Measurements from ENCODE around the gene BRD8.
A peak's percentile ranks its signal among the peaks of the same experiment; 100 is the strongest.
"Not testable (repeated sequence)": the region's sequence is repeated elsewhere in the genome, so short reads cannot be mapped to it uniquely, and the experiment has no call there.

The BRD8 gene

DNA sequence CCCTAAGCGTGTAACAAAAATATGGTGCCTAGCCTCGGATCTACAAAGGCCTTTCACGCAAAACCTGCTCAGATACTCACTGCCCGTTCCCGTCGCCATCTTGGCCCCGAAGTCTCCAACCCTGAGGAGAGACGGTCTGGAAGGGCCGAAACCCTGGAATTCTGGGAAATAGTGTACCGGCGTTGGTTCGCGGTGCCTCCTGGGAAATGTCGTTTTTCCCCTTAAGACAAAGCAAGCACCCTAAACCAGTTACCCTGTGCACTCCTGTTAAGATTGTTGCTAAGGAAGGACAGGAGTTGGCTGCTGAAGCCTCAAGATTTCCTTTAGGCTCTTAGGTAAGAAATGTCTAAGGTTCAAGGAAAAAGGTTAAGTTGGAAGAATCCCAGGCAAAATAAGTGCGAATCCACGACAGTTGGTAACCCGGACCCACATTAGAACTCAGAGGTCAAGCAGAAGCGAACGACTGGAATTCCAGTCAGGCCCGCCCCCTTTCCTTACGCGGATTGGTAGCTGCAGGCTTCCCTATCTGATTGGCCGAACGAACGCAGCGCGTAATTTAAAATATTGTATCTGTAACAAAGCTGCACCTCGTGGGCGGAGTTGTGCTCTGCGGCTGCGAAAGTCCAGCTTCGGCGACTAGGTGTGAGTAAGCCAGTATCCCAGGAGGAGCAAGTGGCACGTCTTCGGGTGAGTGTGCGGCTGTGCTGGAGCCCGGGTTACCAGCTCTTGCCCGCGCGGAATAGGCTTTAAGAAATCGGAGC lies at the start of gene BRD8, which contains the start of gene KIF20A:
Gene BRD8 (minus strand): TSS at position 115 of the 761 bp plus-strand sequence. CDS start 16 bp downstream, at position 99.
Gene KIF20A (plus strand): TSS at position 597 of the 761 bp plus-strand sequence. CDS start 569 bp downstream, outside the sequence.
- DNase-seq: peak; percentile 93 to 94

DNA sequence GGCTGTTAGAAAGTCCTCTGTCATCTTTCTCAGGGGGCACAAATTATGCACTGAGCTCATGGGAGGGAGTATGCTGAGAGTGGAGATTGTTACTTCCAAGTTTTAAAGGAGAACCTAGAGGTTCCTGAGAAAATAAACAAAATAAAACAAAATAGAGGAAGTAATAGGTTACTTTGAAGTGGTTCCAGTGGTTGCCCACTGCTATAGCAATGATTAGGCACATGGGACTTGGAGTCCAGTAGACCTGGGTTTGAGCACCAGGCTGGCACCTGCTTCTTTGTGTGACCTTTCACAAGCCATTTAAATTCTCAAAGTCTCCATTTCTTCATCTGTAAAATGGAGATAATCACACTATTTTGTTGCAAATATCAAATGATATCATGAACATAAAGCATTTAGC lies 48.5 kb upstream of the BRD8 start:
- no peak for DNase-seq

DNA sequence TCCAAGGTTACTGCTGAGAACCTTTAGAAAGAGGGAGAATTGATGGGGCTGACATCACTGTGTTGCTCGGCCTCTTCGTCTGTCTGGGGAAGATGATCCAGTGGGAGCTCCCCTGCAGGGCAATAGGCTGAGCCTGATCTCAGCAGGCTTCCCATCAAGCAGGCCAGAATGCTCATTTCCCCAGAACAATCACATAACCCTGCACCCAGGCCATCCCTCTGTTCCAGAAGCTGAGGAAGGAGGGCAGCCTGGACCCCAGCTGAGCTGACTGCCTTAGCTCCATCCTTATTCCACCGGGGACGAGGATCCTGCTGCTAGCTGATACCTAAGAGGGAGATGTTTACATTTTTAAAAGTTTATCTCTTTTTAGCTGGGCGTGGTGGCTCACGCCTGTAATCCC lies 46.3 kb upstream of the BRD8 start:
- no peak for DNase-seq

DNA sequence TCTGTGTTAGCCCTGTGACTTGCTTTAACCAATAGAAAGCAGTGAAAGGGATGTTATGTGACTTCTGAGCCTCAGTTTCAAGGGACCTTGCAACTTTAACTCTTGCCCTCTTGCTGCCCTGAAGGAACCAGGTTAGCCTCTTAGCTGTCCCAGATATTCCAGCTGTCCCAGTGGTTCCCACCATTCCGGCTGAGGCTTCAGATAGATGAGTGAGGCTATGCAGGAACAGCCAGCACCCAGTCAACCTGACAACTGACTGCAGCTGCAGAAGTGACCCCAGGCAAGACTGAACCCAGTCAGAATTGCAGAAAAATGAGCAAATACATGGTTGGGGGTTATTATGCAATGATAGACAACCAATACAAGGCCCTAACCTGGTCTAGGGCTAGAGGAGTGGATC lies 45.1 kb upstream of the BRD8 start:
- DNase-seq: no peak

- DNase-seq: no peak
Observed at GRCh38 chr5:138216799-138217198, 38.4 kb upstream of the BRD8 start.

DNA sequence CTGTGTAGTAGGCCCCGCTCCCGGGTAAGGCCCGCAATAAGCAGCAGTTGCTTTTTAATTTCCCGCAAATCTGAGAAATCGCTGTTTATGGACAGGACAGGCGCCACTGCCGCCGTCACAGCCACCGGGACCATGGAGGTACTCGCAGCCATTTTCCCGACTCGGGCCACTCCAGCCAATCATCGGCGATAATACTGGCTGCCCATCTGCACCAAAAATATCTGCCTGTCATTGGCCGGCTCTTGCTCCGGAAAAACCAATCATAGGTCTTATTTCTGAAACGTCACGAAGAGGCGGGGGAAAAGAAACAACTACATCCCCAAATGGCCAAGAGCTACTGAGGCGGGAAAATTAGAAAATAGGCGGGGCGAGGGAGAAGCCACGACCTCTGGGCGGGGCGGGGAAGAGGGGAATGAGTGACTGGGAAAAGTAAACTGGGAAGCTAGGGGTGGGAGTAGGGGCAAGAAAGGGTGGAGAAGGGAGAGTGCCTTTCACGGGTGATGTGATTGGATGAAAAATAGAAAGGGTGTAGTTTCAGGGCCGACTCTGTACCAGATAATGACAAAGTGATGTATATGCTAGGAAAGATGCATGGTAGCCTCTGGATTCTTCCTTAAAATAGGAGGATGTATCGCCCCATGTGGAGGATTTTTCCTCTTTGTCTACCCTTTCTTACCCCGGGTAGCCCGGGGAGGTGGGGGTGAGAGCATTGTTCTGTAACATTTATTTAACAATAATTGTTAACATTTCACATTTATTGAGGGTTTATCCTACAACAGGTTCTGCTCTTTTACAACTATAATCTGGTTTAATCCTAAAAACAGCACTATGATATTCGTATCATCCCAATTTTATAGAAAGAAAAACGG lies 35.0 kb upstream of the BRD8 start, which contains the start of gene CDC23:
Gene CDC23 (minus strand): TSS at position 163 of the 869 bp plus-strand sequence. CDS start 11 bp downstream, at position 152.
- peak; percentile 95 to 97 for DNase-seq

DNA sequence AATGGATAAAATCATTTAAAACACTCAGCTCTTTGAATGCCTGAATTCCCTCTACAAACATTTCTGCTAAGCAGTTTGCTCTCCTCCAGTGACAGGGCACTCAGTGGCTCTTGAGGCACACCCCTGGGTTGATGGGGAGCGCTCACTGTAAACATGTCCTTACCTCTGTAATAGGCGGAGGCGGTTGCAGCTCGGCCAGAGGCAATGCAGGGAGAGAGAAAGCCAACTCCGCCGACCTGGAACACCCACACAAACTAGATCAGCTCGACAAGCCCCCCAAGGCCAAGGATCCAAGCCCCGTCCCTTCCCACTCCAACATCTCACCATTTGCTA lies 34.4 kb upstream of the BRD8 start:
- DNase-seq: no peak

GRCh38 chr5:138210985-138211384 lies 32.6 kb upstream of the BRD8 start:
- DNase-seq: no peak

GRCh38 chr5:138193859-138194258 lies 15.4 kb upstream of the BRD8 start:
- DNase-seq: not testable (repeated sequence)

DNA sequence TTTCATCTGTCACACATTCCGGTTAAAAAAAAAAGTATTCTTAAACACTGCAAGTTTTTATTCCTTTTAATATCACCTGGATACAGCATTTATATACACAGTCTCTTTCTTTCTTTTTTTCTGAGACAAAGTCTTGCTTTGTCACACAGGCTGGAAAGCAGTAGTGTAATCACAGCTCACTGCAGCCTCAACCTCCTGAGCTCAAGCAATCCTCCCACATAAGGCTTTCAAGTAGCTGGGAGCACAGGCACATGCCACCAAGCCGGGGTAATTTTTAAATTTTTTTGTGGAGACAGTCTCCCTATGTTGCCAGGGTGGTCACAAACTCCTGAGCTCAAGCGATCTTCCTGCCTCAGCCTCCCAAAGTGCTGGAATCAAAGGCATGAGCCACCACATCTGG lies 14.4 kb upstream of the BRD8 start:
- DNase-seq: no peak

- DNase-seq: no peak
Observed at GRCh38 chr5:138188626-138189025, 10.2 kb upstream of the BRD8 start.

DNA sequence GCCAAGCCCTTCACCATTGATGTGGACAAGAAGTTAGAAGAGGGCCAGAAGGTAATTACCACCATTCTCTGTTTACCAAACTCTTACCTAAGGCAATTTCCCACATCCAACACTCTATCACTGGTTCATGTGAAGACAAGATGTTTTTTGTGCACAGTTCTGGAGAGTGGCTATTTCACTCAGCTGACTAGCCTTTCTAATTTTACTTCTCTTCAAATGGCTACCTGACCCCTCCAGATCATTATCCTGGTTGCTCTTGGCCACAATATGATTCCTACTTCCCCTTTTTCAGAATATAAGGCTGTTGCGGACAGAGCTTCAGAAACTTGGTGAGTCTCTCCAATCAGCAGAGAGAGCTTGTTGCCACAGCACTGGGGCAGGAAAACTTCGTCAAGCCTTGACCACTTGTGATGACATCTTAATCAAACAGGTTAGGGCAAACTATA lies 7.6 kb upstream of the BRD8 start:
- DNase-seq: no peak

DNA sequence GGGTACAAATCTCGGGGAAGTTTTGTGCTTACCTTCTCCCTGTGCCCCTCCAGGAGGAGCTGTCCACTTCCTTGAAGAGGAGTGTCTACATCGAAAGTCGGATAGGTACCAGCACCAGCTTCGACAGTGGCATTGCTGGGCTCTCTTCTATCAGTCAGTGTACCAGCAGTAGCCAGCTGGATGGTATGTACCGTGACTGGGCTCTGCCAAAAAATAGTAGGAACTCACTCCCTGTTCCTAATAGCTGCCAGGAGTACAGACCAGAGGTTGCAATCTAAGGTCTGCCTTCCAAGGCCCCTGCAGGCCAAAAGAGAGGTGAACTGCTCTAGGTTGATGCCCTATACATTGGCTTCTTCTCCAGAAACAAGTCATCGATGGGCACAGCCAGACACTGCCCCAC lies 4.4 kb upstream of the BRD8 start:
- no peak for DNase-seq

GRCh38 chr5:138180841-138181240 lies 2.4 kb upstream of the BRD8 start:
- no peak for DNase-seq

DNA sequence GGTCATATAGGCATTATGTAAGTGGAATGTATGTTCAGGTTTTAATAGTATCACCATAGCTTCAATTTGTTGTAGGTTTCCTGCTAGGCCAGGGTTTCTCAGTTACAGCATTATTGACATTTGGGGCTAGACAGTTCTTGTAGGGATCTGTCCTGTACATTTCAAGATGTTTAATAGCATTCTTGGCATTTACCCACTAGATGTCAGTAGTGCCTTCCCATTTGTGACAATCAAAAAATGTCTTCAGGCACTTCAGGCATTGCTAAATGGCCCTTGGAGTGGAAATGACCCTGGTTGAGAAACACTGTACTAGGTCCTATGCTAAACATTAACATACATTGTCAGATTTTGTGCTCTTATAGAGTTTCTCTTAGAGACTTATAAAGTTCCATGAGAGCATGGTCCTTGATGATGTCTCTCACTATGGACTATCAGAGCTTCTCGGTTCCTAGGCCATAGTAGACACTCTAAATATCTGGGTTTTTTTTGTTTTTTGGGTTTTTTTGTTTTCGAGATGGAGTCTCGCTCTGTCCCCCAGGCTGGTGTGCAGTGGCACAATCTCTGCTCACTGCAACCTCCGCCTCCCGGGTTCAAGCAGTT lies 1.9 kb upstream of the BRD8 start:
- DNase-seq: peak in 1 of 2 donors; percentile 61

DNA sequence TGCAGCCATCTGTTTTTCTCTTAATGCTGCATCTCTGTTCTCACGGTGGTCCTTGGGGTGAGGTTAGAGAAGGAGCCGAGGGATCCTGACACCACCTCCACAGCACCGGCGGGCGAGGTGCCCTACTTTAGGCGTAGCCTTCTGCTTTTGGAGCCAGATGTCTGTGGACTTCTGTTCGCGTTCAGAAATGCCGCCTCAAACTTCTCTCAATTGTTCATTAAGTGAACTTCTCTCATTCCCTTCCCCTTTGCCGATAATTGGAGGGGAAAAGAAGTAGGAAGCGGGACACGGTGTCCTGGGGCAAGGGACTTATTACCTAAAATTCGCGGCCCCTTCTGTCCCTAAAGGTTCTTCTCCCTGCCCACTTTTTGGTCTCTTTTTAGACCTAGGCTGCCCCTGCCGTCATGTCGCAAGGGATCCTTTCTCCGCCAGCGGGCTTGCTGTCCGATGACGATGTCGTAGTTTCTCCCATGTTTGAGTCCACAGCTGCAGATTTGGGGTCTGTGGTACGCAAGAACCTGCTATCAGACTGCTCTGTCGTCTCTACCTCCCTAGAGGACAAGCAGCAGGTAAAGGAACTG lies 937 bp upstream of the BRD8 start:
- DNase-seq: no peak

DNA sequence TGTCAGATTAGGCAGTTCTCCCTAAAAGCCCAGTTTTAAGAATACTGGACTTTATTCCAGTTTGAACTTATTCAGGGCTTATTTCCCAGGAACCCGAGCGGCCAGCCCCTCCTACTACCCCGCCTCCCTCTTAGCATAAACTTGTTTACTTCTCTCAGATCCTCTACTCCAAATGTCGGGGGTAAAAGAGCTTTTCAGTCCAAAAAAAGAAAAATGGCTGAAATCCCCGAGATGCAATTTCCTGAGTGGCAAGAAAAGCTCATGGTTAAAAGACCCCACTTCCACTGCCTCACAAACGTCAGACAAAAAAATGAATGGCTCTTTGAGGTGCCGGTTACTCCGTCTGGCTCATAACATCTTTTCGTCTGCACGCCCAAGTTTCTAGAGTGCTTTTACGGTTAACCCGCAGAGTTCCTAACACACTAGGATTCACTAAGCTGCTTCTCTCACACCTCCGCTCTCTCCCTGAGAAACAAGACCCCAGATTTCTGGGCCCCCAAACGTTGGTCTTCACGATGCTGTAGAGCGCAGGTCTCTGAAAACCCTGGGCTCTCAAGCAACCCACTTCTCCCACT lies 402 bp downstream of the BRD8 start:
- DNase-seq: peak in 1 of 2 donors; percentile 38

DNA sequence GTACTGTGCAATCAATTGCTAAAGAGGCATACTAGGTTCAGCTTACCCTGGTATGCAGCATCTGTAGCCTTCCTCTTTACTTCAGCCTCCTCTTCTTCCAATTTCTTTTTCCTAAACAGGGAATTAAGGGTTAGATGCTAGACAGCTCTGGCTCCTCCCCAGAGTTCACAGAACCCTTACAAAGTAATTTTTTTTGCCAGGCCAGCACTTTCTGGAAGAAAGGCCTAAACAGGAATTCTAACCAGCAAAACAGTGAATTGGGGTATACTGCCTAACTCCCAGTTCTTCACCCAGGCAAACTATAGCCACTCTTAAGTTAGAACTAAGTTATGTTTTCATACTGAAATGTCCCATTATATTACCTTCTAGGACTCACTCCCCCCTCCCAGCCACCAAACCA lies 8.1 kb downstream of the BRD8 start:
- DNase-seq: no peak

GRCh38 chr5:138169124-138169523 lies 9.3 kb downstream of the BRD8 start:
- DNase-seq: no peak

GRCh38 chr5:138163721-138164120 lies 14.7 kb downstream of the BRD8 start:
- DNase-seq: no peak

GRCh38 chr5:138160706-138161105 lies 17.7 kb downstream of the BRD8 start:
- no peak for DNase-seq

- no peak for DNase-seq
Observed at GRCh38 chr5:138159666-138160065, 18.8 kb downstream of the BRD8 start.

DNA sequence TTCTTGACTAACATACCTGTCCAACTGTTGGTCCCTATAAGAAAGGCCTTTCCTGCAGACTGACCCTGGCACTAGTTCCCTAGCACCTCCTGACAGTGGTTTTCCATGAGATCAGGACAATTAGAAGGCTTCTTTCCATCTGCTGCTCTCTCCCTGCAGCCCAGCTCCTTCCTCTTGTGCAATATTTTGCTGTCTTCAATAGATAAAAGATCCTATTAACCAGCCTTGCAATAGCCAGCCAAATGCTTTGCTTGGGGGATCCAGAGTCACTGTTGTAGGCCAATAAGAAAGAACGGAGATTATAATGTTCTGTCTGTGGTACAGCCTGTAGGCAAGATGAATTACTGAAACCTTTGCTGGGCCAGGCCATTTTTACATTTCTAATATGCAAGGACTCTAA lies 20.8 kb downstream of the BRD8 start:
- no peak for DNase-seq
